ENCODE data around the gene EIF4EBP2. TPM values are rescaled to one million over a fixed set of nuclear protein-coding genes. Genes with fewer than 3 reads are reported as not detected.
A peak's percentile ranks its signal among the peaks of the same experiment; 100 is the strongest.

EIF4EBP2 gene
- total RNA-seq, 6 experiments from 2014 or later, result 32.7 to 51.0 (median 40.3) TPM

DNA sequence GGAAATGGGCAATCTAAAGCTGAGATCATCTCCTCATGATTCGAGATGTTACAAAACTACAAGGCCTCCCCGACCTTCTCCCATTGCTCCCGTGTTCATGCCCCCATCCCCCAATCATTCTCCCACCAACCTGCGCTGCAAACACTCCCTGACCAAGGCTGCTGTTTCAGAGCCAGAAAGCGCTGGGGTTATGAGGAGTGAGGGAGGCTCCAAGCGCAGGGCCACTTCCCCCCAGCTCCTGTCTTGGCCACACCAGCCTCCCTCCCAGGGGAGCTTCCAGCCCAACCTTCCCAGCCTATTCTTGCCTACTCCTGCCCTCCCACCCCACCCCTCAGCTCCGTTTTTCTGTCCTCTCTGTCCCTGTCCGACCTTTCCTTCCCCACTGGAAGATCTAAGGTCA is 52.2 kb downstream of the EIF4EBP2 start:
- H3K36me3 Mint-ChIP-seq (ENCODE audit: low read depth), result no peaks in the 10 kb centered on the region

DNA sequence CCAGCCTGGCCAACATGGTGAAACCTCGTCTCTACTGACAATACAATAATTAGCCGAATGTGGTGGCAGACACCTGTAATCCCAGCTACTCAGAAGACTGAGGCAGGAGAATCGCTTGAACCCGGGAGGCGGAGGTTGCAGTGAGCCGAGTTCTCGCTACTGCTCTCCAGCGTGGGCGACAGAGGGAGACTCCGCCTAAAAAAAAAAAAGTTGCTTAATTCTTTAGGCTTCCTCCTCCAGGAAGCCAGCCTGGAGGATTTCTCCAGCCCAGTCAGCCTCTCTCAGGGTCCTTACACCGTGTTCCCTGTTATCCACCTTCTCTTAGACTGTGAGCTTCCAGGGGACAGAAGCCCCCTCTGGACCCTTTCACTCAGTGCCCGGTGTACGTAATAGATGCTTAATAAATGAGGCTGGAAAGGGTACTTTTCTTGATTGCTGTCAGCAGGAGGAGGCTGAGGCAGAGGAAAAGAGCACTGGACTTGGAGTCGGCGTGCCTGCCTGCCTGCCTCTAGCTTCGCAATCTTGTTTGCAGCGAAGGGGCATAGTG is 53.9 kb downstream of the EIF4EBP2 start:
- Mint-ChIP-seq H3K4me1 (ENCODE audit: low read depth) (no peaks in the 10 kb centered on the region), H3K27me3 (ENCODE audit: insufficient read depth) (peaks cover 33% of the 10 kb centered on the region), H3K4me3 (no peak overlapping the region), H3K36me3 (ENCODE audit: low read depth) (no peaks in the 10 kb centered on the region), H3K27ac (no peak overlapping the region), H3K9me3 (no peaks in the 10 kb centered on the region)
- no peak for DNase-seq
- TF ChIP-seq, protein P1, sequence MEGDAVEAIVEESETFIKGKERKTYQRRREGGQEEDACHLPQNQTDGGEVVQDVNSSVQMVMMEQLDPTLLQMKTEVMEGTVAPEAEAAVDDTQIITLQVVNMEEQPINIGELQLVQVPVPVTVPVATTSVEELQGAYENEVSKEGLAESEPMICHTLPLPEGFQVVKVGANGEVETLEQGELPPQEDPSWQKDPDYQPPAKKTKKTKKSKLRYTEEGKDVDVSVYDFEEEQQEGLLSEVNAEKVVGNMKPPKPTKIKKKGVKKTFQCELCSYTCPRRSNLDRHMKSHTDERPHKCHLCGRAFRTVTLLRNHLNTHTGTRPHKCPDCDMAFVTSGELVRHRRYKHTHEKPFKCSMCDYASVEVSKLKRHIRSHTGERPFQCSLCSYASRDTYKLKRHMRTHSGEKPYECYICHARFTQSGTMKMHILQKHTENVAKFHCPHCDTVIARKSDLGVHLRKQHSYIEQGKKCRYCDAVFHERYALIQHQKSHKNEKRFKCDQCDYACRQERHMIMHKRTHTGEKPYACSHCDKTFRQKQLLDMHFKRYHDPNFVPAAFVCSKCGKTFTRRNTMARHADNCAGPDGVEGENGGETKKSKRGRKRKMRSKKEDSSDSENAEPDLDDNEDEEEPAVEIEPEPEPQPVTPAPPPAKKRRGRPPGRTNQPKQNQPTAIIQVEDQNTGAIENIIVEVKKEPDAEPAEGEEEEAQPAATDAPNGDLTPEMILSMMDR (IDR thresholded peaks at IDR 0.05), result no peak

More for the DNA sequence above, 52.2 kb downstream of the EIF4EBP2 start:
- Mint-ChIP-seq H3K4me1 (ENCODE audit: low read depth) (no peaks in the 10 kb centered on the region), H3K9me3 (no peaks in the 10 kb centered on the region), H3K27me3 (ENCODE audit: insufficient read depth) (peaks cover 36% of the 10 kb centered on the region), H3K4me3 (no peak overlapping the region), H3K27ac (no peak overlapping the region)
- TF ChIP-seq, protein P1 (IDR thresholded peaks at IDR 0.05), result no peak
- no peak for DNase-seq

DNA sequence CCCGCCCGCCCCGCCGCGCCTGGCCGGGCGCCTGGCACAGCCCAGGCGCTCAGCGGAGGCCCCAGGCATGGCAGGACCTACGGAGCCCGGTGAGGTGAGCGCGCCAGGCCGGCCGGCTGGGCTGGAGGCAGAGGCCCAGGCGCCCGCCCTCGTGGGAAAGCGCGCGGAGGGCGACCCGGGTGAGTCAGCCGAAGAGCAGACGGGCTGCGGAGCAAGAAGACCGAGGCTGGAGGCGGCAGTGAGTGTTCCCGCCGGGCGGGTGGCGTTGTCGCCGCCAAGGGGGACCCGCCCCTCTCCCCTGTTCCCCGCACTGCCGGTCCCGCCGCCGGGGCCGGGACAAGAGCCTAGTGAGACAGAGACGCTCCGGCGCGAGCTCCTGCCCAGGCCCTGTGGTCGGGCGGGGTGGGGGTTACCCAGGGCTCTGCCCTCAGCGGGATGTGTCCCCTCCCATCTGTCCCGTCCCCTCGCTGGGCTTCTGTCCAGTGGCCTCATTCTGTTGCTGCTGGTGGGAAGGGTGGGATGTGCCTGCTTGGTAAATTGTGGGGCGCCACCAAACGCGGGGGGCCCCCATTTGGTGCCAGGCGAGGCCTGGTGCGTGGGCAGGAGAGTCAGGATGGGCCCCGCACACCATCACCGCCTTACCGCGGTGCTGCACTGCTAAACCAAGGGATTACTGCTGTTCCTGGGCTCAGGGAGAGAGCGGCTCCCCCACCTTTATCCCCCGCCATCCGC is 54.5 kb downstream of the EIF4EBP2 start:
- H3K27ac Mint-ChIP-seq, result no peak overlapping the region
- peaks cover 37% of the 10 kb centered on the region for H3K27me3 Mint-ChIP-seq (ENCODE audit: insufficient read depth)
- H3K4me1 Mint-ChIP-seq (ENCODE audit: low read depth), result no peaks in the 10 kb centered on the region
- H3K4me3 Mint-ChIP-seq, result no peak overlapping the region
- TF ChIP-seq, protein P1 (IDR thresholded peaks at IDR 0.05), result no peak
- no peaks in the 10 kb centered on the region for H3K9me3 Mint-ChIP-seq
- H3K36me3 Mint-ChIP-seq (ENCODE audit: low read depth), result no peaks in the 10 kb centered on the region
- peak; percentile 68 for DNase-seq

DNA sequence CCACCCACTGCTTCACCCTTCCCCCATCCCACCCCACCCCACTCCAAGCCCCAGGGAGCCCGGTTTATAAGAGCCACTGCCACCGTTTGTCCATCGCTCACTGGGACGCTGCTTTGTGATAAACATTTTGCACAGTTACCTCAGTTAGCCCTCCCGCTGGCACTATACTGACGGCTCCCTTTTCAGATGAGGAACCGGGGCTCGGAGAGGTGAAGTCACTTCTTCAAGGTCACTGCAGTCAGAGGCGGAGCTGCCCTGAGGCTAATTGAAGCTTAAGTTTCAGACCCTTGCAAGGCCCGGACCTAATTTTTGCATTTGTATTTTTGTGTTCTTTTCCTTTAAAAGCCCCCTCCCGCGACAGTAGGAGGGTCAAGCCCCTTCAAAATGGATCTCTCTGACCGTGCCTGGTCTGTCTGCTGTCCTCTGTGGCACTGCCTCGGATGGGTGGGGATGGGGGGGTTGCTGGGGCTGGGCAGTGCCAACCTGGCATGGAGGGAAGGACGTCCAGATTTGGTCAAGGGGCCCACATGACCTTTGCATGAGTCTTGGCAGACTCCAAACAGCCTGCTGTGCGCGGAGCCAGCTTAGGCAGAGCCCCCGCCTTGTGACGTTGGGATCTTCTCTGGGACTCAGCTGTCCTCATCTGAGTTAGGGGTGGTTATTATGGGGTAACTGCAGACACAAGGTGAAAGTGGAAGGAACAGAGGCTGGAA is 55.3 kb downstream of the EIF4EBP2 start:
- Mint-ChIP-seq H3K4me3 (no peak overlapping the region), H3K36me3 (ENCODE audit: low read depth) (no peaks in the 10 kb centered on the region)
- TF ChIP-seq, protein P1 (IDR thresholded peaks at IDR 0.05), result no peak

DNA sequence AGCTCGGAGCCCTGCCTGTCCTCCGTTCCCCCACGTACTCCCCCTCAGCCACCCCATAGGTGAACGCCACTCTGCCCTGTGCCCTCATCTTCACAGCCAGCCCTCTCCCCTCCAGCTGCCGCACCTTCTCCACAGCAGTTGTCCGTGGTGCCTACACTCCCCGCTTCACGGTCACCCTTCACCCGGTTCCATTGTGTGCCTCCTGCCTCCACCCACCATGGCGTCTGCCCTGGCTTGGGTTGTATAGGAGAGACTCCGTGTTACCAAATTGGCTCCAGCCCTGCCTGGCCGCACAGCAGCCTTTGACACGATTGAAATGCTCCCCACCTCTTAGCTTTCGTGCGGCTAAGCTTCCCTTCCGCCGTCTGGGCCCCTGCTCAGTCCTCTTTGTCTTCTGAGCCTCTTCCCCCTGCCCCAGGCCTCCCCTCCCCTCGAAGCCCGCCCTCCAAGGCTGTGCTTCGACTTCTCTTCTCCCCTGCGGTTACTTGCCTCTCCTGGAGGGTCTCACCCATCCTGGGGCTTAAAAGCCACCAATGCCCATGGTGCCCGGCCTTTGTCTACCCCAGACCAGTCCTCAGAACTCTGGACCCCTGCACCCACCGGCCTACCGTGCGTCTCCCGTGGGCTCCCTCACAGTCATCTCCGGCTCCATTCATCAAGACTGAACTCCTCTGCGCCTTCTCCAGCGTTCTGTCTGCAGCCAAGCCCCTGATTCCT is 56.0 kb downstream of the EIF4EBP2 start:
- no peaks in the 10 kb centered on the region for H3K4me1 Mint-ChIP-seq (ENCODE audit: low read depth)
- TF ChIP-seq, protein P1 (IDR thresholded peaks at IDR 0.05), result no peak
- peaks cover 46% of the 10 kb centered on the region for H3K27me3 Mint-ChIP-seq (ENCODE audit: insufficient read depth)
- no peak overlapping the region for H3K27ac Mint-ChIP-seq
- H3K9me3 Mint-ChIP-seq, result no peaks in the 10 kb centered on the region
- no peak for DNase-seq
- H3K36me3 Mint-ChIP-seq (ENCODE audit: low read depth), result no peaks in the 10 kb centered on the region
- H3K4me3 Mint-ChIP-seq, result no peak overlapping the region

More for the DNA sequence above, 55.3 kb downstream of the EIF4EBP2 start:
- H3K27ac Mint-ChIP-seq, result no peak overlapping the region
- peaks cover 39% of the 10 kb centered on the region for H3K27me3 Mint-ChIP-seq (ENCODE audit: insufficient read depth)
- DNase-seq, result no peak
- H3K9me3 Mint-ChIP-seq, result no peaks in the 10 kb centered on the region
- H3K4me1 Mint-ChIP-seq (ENCODE audit: low read depth), result no peaks in the 10 kb centered on the region

Measured in HFFc6 (cell line).